ENCODE data around the gene TOMM40L.
A peak's percentile ranks its signal among the peaks of the same experiment; 100 is the strongest.
"Not testable (repeated sequence)": the region's sequence is repeated elsewhere in the genome, so short reads cannot be mapped to it uniquely, and the experiment has no call there.

TOMM40L gene

GRCh38 chr1:161222175-161223019, 3.5 kb upstream of the TOMM40L start:
- no peak for DNase-seq (ENCODE audit: low read depth)

GRCh38 chr1:161223805-161224694, 1.8 kb upstream of the TOMM40L start:
- no peak for DNase-seq (ENCODE audit: low read depth)

GRCh38 chr1:161224695-161225087, 1.2 kb upstream of the TOMM40L start:
- not testable (repeated sequence) for DNase-seq (ENCODE audit: low read depth)

GRCh38 chr1:161225178-161225533, 704 bp upstream of the TOMM40L start:
- DNase-seq (ENCODE audit: low read depth): no peak

- no peak for DNase-seq (ENCODE audit: low read depth)
These were observed 456 bp downstream of the TOMM40L start for GRCh38 chr1:161226320-161226711.

GRCh38 chr1:161226759-161227158, 899 bp downstream of the TOMM40L start:
- no peak for DNase-seq (ENCODE audit: low read depth)

- DNase-seq (ENCODE audit: low read depth): peak; percentile 63
These were observed 1.5 kb downstream of the TOMM40L start for GRCh38 chr1:161227196-161227871.

GRCh38 chr1:161228032-161228431, 2.2 kb downstream of the TOMM40L start:
- no peak for DNase-seq (ENCODE audit: low read depth)

GRCh38 chr1:161229896-161230295, 4.0 kb downstream of the TOMM40L start:
- DNase-seq (ENCODE audit: low read depth): no peak

GRCh38 chr1:161230762-161231161, 4.9 kb downstream of the TOMM40L start:
- DNase-seq (ENCODE audit: low read depth): no peak

- no peak for DNase-seq (ENCODE audit: low read depth)
These were observed 7.2 kb downstream of the TOMM40L start for GRCh38 chr1:161233102-161233501.

GRCh38 chr1:161235957-161236775, 10.3 kb downstream of the TOMM40L start:
- DNase-seq (ENCODE audit: low read depth): no peak

GRCh38 chr1:161238039-161238473, 12.2 kb downstream of the TOMM40L start, which contains the start of gene NR1I3:
TSS of gene NR1I3 (minus strand) at chr1:161238203. CDS start at chr1:161236565, 1,638 bp downstream.
- no peak for DNase-seq (ENCODE audit: low read depth)

GRCh38 chr1:161241682-161242081, 15.8 kb downstream of the TOMM40L start:
- no peak for DNase-seq (ENCODE audit: low read depth)

- DNase-seq (ENCODE audit: low read depth): no peak
These were observed 16.5 kb downstream of the TOMM40L start for GRCh38 chr1:161242313-161242712.

- no peak for DNase-seq (ENCODE audit: low read depth)
These were observed 19.0 kb downstream of the TOMM40L start for GRCh38 chr1:161244888-161245287.

- not testable (repeated sequence) for DNase-seq (ENCODE audit: low read depth)
These were observed 24.2 kb downstream of the TOMM40L start for GRCh38 chr1:161250100-161250499.

- DNase-seq (ENCODE audit: low read depth): no peak
These were observed 25.0 kb downstream of the TOMM40L start for GRCh38 chr1:161250829-161251228.

GRCh38 chr1:161251579-161251978, 25.7 kb downstream of the TOMM40L start:
- DNase-seq (ENCODE audit: low read depth): no peak

GRCh38 chr1:161255302-161255701, 29.4 kb downstream of the TOMM40L start:
- not testable (repeated sequence) for DNase-seq (ENCODE audit: low read depth)

GRCh38 chr1:161255955-161256520, 30.2 kb downstream of the TOMM40L start:
- not testable (repeated sequence) for DNase-seq (ENCODE audit: low read depth)
